SH-SY5Y (cell line): ENCODE results near the gene NR2C2AP.

Source experiments
- GATA2 ChIP-seq: IDR thresholded peaks from 2 replicates; pipeline ENCODE4 v1.6.1; 2011; ENCODE audit warnings: mild to moderate bottlenecking, low read depth, low read length
- GATA3 ChIP-seq: IDR thresholded peaks from 2 replicates; pipeline ENCODE4 v1.6.1; 2011; ENCODE audit warnings: low read depth, mild to moderate bottlenecking, low read length, moderate library complexity

DNA sequence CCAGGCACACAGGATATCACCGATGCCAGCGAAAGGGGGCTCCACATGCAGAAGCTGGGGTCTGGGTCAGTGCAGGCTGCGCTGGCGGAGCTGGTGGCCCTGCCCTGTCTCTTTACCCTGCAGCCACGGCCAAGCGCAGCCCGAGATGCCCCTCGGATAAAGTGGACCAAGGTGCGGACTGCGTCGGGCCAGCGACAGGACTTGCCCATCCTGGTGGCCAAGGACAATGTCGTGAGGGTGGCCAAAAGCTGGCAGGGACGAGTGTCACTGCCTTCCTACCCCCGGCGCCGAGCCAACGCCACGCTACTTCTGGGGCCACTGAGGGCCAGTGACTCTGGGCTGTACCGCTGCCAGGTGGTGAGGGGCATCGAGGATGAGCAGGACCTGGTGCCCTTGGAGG is 15.7 kb upstream of the NR2C2AP start:
- no peak for TF ChIP-seq GATA2
- no peak for TF ChIP-seq GATA3
